K562 (cell line): ENCODE data around the gene CELSR3.

Source experiments
- ATF7 ChIP-seq: fragments of 450-650 bp; IDR thresholded peaks from 2 replicates; pipeline ENCODE4 v1.7.1; 2014; ENCODE audit warnings: mild to moderate bottlenecking, moderate library complexity
- CBX8 ChIP-seq: fragments of 200-600 bp; sonication (generic); IDR thresholded peaks from 2 replicates; pipeline ENCODE4 v1.6.1; 2012; ENCODE audit warnings: borderline replicate concordance, mixed run types, low read depth, mild to moderate bottlenecking, moderate library complexity, mixed read lengths, low read length, control low read depth, inconsistent platforms; ENCODE audit not compliant: poor library complexity, severe bottlenecking; ENCODE audit errors: extremely low read depth
- JUN ChIP-seq, 2 experiments: sonication (generic) in 1 of 2; formaldehyde crosslinking in 1 of 2; IDR thresholded peaks; 2 replicates each; pipeline versions ENCODE4 v1.6.1 to v1.8.0; 2012 to 2022; ENCODE audit warnings: borderline replicate concordance in 2 of 2, mild to moderate bottlenecking in 2 of 2, improper control_type of control experiment in 1 of 2, low read depth in 1 of 2, low read length in 1 of 2, missing genetic modification reagents in 1 of 2
- NR3C1 ChIP-seq: sonication (generic); formaldehyde crosslinking; IDR thresholded peaks from 2 replicates; pipeline ENCODE4 v1.8.1; 2022; ENCODE audit warnings: missing genetic modification reagents
- POLR2AphosphoS5 ChIP-seq: IDR thresholded peaks from 2 replicates; pipeline ENCODE4 v1.6.1; 2011; ENCODE audit warnings: mild to moderate bottlenecking, low read depth, low read length, moderate library complexity; ENCODE audit not compliant: control insufficient read depth, insufficient read depth
- SMAD3 ChIP-seq: fragments of 450-650 bp; formaldehyde crosslinking; conservative IDR thresholded peaks from 2 replicates; pipeline ENCODE4 v1.4.0; 2020; ENCODE audit warnings: mild to moderate bottlenecking
- SREBF1 ChIP-seq: fragments of 150-350 bp; IDR thresholded peaks from 2 replicates; pipeline ENCODE4 v1.6.1; 2014; ENCODE audit warnings: antibody characterized with exemption, low read depth, low read length, borderline replicate concordance
- TF ChIP-seq, protein P1 (sequence below), 3 experiments: IDR thresholded peaks in 2 of 3; conservative IDR thresholded peaks in 1 of 3; 2 replicates each; pipeline ENCODE4 v1.5.1; 2011 to 2012; ENCODE audit warnings: low read length in 3 of 3, mild to moderate bottlenecking in 3 of 3, control low read depth in 2 of 3, improper control_type of control experiment in 1 of 3, inconsistent platforms in 1 of 3, low read depth in 1 of 3, mixed read lengths in 1 of 3, moderate library complexity in 1 of 3; ENCODE audit not compliant: insufficient read depth in 2 of 3

DNA sequence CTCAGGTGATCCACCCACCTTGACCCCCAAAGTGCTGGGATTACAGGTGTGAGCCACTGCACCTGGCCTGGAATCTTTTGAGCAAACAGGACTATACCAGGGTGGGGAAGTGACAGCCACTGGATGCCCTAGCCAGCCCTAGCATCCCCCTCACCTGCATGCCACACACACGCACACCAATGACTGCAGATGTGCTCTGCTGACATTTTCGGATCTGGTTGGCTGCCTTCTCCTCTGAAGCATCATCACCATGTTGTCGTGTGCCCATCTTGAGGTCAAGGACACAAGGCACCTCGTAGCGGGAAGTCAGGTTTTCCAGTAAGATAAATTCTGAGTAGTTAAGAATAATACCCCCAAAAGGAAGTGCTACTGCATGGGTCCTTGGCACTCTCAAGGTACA is 26.7 kb upstream of the CELSR3 start:
- TF ChIP-seq POLR2AphosphoS5 (no peak), ATF7 (no peak), SMAD3 (no peak), NR3C1 (CRISPR knock-in tag) (no peak), SREBF1 (no peak), JUN (IDR thresholded peaks at IDR 0.05; ENCODE audit: borderline replicate concordance, low read depth, low read length) (no peak), JUN (CRISPR knock-in tag; IDR thresholded peaks at IDR 0.05; ENCODE audit: borderline replicate concordance) (no peak), CBX8 (no peak)
- TF ChIP-seq, protein P1, sequence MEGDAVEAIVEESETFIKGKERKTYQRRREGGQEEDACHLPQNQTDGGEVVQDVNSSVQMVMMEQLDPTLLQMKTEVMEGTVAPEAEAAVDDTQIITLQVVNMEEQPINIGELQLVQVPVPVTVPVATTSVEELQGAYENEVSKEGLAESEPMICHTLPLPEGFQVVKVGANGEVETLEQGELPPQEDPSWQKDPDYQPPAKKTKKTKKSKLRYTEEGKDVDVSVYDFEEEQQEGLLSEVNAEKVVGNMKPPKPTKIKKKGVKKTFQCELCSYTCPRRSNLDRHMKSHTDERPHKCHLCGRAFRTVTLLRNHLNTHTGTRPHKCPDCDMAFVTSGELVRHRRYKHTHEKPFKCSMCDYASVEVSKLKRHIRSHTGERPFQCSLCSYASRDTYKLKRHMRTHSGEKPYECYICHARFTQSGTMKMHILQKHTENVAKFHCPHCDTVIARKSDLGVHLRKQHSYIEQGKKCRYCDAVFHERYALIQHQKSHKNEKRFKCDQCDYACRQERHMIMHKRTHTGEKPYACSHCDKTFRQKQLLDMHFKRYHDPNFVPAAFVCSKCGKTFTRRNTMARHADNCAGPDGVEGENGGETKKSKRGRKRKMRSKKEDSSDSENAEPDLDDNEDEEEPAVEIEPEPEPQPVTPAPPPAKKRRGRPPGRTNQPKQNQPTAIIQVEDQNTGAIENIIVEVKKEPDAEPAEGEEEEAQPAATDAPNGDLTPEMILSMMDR (IDR thresholded peaks at IDR 0.05 in 2 of 3, conservative IDR thresholded peaks at IDR 0.05 in 1 of 3; ENCODE audit: insufficient read depth in 2 of 3, low read depth in 1 of 3, low read length in 3 of 3), result no peak
